H9 (cell line): ENCODE data around the gene PAPOLA. TPM values are rescaled to one million over a fixed set of nuclear protein-coding genes. Genes with fewer than 3 reads are reported as not detected.

Experiments
- DNase-seq: peaks from one replicate; pipeline ENCODE4 v3.0.0-alpha.2; 2017
- H2AFZ ChIP-seq: one replicate; pipeline ENCODE4 v1.6.1; 2013; ENCODE audit warnings: mild to moderate bottlenecking, low read length, control low read depth, moderate library complexity
- H2AK5ac ChIP-seq: 2 replicates; pipeline ENCODE4 v1.6.1; 2013; ENCODE audit warnings: low read length, control low read depth, mixed read lengths; ENCODE audit not compliant: insufficient read length
- H2BK120ac ChIP-seq: one replicate; pipeline ENCODE4 v1.6.1; 2013; ENCODE audit warnings: low read depth, mild to moderate bottlenecking, low read length, control low read depth, inconsistent platforms; ENCODE audit not compliant: poor library complexity, severe bottlenecking
- H2BK12ac ChIP-seq: 2 replicates; pipeline ENCODE4 v1.6.1; 2013; ENCODE audit warnings: low read length, control low read depth, mixed read lengths, low read depth; ENCODE audit not compliant: insufficient read length
- H2BK15ac ChIP-seq: 2 replicates; pipeline ENCODE4 v1.6.1; 2013; ENCODE audit warnings: low read depth, low read length, control low read depth
- H2BK20ac ChIP-seq: one replicate; pipeline ENCODE4 v1.6.1; 2013; ENCODE audit warnings: low read depth, mild to moderate bottlenecking, low read length, control low read depth, inconsistent platforms; ENCODE audit not compliant: poor library complexity, severe bottlenecking
- H2BK5ac ChIP-seq: 2 replicates; pipeline ENCODE4 v1.6.1; 2013; ENCODE audit warnings: low read length, control low read depth, mixed read lengths; ENCODE audit not compliant: insufficient read length
- H3K14ac ChIP-seq: 2 replicates; pipeline ENCODE4 v1.6.1; 2013; ENCODE audit warnings: low read length, control low read depth; ENCODE audit not compliant: insufficient read depth
- H3K18ac ChIP-seq: 2 replicates; pipeline ENCODE4 v1.6.1; 2013; ENCODE audit warnings: low read depth, mild to moderate bottlenecking, mixed read lengths, low read length, control low read depth; ENCODE audit not compliant: insufficient read length
- H3K23ac ChIP-seq: 2 replicates; pipeline ENCODE4 v1.6.1; 2013; ENCODE audit warnings: low read length, control low read depth, mixed read lengths, low read depth; ENCODE audit not compliant: insufficient read length
- H3K23me2 ChIP-seq: 2 replicates; pipeline ENCODE4 v1.6.1; 2013; ENCODE audit warnings: low read depth, mild to moderate bottlenecking, mixed read lengths, low read length, control low read depth; ENCODE audit not compliant: insufficient read length, poor library complexity, severe bottlenecking
- H3K27ac ChIP-seq: 2 replicates; pipeline ENCODE4 v1.5.1; 2013; ENCODE audit warnings: low read length, control low read depth, mixed read lengths, low read depth; ENCODE audit not compliant: insufficient read length
- H3K27me3 ChIP-seq: 2 replicates; pipeline ENCODE4 v1.6.1; 2013; ENCODE audit warnings: low read length, control low read depth, inconsistent platforms; ENCODE audit not compliant: insufficient read depth
- H3K4ac ChIP-seq: 2 replicates; pipeline ENCODE4 v1.6.1; 2013; ENCODE audit warnings: low read depth, mild to moderate bottlenecking, control low read depth, inconsistent platforms, low read length, moderate library complexity
- H3K4me1 ChIP-seq: 2 replicates; pipeline ENCODE4 v1.6.1; 2013; ENCODE audit warnings: low read length, control low read depth, inconsistent platforms; ENCODE audit not compliant: insufficient read depth
- H3K4me2 ChIP-seq: 2 replicates; pipeline ENCODE4 v1.6.1; 2013; ENCODE audit warnings: low read length, control low read depth, mixed read lengths; ENCODE audit not compliant: insufficient read length, insufficient read depth
- H3K56ac ChIP-seq: 2 replicates; pipeline ENCODE4 v1.6.1; 2013; ENCODE audit warnings: low read depth, mild to moderate bottlenecking, mixed read lengths, low read length, control low read depth; ENCODE audit not compliant: insufficient read length
- H3K79me1 ChIP-seq: 2 replicates; pipeline ENCODE4 v1.6.1; 2013; ENCODE audit warnings: low read depth, mild to moderate bottlenecking, moderate library complexity, low read length, control low read depth, inconsistent platforms; ENCODE audit not compliant: insufficient read depth, poor library complexity, severe bottlenecking
- H3K79me2 ChIP-seq: 2 replicates; pipeline ENCODE4 v1.6.1; 2013; ENCODE audit warnings: low read length, control low read depth, inconsistent platforms; ENCODE audit not compliant: insufficient read depth
- H3K9ac ChIP-seq: 2 replicates; pipeline ENCODE4 v1.6.1; 2013; ENCODE audit warnings: low read length, control low read depth, mixed read lengths; ENCODE audit not compliant: insufficient read length; ENCODE audit errors: extremely low read depth
- H3K9me3 ChIP-seq: one replicate; pipeline ENCODE4 v1.6.1; 2013; ENCODE audit warnings: low read depth, low read length, inconsistent platforms; ENCODE audit not compliant: control insufficient read depth
- H3T11ph ChIP-seq: one replicate; pipeline ENCODE4 v1.6.1; 2013; ENCODE audit warnings: mild to moderate bottlenecking, low read length, control low read depth, inconsistent platforms
- H4K20me1 ChIP-seq: one replicate; pipeline ENCODE4 v1.6.1; 2013; ENCODE audit not compliant: control insufficient read depth, insufficient read length, insufficient read depth
- H4K5ac ChIP-seq: 2 replicates; pipeline ENCODE4 v1.6.1; 2013; ENCODE audit warnings: low read depth, mild to moderate bottlenecking, mixed read lengths, low read length, control low read depth; ENCODE audit not compliant: insufficient read length
- H4K8ac ChIP-seq: replicated peaks from 2 replicates; pipeline ENCODE4 v1.6.1; 2013; ENCODE audit warnings: low read length, control low read depth, mixed read lengths, low read depth; ENCODE audit not compliant: insufficient read length
- H4K91ac ChIP-seq: 2 replicates; pipeline ENCODE4 v1.6.1; 2013; ENCODE audit warnings: low read depth, mild to moderate bottlenecking, moderate library complexity, mixed read lengths, low read length, control low read depth; ENCODE audit not compliant: insufficient read length
- H3K27ac Mint-ChIP-seq, 3 experiments: 2 replicates in 2 of 3; 3 replicates in 1 of 3; pipeline ENCODE4 v1.8.0; 2020 to 2021; ENCODE audit warnings: mixed read lengths in 3 of 3, mild to moderate bottlenecking in 1 of 3, moderate library complexity in 1 of 3
- H3K27me3 Mint-ChIP-seq: 2 replicates; pipeline ENCODE4 v1.8.0; 2021; ENCODE audit warnings: low read depth, mild to moderate bottlenecking, moderate library complexity, mixed read lengths
- H3K36me3 Mint-ChIP-seq, 3 experiments: 2 replicates in 2 of 3; 3 replicates in 1 of 3; pipeline ENCODE4 v1.8.0; 2020 to 2021; ENCODE audit warnings: low read depth in 3 of 3, mixed read lengths in 3 of 3; ENCODE audit not compliant: insufficient read depth in 1 of 3
- H3K4me1 Mint-ChIP-seq, 2 experiments: 2 replicates each; pipeline ENCODE4 v1.8.0; 2020; ENCODE audit warnings: mixed read lengths in 2 of 2
- H3K4me3 Mint-ChIP-seq, 2 experiments: 2 replicates in 1 of 2; 3 replicates in 1 of 2; pipeline ENCODE4 v1.8.0; 2020 to 2021; ENCODE audit warnings: mild to moderate bottlenecking in 2 of 2, mixed read lengths in 2 of 2, moderate library complexity in 1 of 2
- H3K9me3 Mint-ChIP-seq, 2 experiments: 2 replicates in 1 of 2; 3 replicates in 1 of 2; pipeline ENCODE4 v1.8.0; 2020; ENCODE audit warnings: mild to moderate bottlenecking in 2 of 2, mixed read lengths in 2 of 2, moderate library complexity in 1 of 2
- WGBS: extraction: QIAGEN DNeasy Blood & Tissue Kit; methylation state at CpG from one replicate; pipeline ENCODE4 v1.1.7; 2013; ENCODE audit warnings: missing lambda C conversion rate, low lambda C conversion rate, mixed read lengths; ENCODE audit not compliant: insufficient read length; ENCODE audit errors: extremely low coverage; 5-methylcytosine and 5-hydroxymethylcytosine counted together
- total RNA-seq: library from RNA; stranded (reverse); gene quantifications from 2 replicates; pipeline ENCODE4 v1.2.1, GENCODE V29; 2021
- TF ChIP-seq, protein P1 (sequence below): fragments of 200-600 bp; sonication (generic); conservative IDR thresholded peaks from 3 replicates; pipeline ENCODE4 v1.8.0; 2021; ENCODE audit warnings: antibody characterized with exemption, mild to moderate bottlenecking

The PAPOLA gene
- total RNA-seq, 1 experiment from 2014 or later = 188 TPM

DNA sequence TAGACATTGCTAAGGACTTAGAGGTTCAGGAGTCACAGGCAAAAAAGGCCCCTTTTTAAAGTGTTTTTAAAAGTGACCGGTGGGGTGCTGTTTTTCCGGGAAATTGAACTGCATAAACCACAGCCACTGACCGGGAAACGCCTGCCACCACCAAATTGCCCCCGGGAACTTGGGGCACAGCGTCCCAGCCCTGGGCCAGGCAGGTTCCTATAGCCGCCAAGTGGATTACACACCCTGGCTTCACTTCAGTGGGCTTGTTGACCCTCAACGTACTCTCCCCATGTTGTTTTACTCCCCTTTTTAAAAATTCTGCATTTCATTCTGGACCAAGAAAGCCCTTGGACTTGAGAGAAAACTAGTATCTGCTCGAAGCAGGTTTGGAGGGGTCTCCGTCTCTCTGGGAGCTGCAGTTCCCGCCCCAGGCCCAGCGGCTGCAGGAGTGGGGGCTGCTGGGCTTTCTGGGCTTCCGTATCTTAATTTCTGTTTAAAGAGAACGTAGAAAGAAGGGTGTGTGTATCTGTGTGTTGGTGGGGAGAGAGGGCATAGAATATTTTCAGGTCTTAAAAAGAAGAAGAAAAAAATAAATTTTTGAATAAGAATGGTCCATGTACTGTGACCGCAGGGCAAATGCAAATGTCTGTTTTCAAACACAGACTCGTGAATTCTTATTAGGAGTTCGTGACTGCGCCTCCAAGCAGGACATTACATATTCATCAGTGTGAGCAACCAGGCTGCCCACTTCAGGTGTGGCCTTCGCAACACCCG, 82.9 kb downstream of the PAPOLA start:
- Histone ChIP-seq H3K4me1 (no peaks in the 10 kb centered on the region), H2BK15ac (no peak overlapping the region), H3K18ac (no peak overlapping the region), H3K56ac (no peak overlapping the region), H3K9ac (no peak overlapping the region), H3K9me3 (no peaks in the 10 kb centered on the region), H2BK5ac (no peak overlapping the region), H3K4me2 (no peak overlapping the region), H3K23me2 (no peaks in the 10 kb centered on the region), H3K27me3 (no peaks in the 10 kb centered on the region), H3K79me2 (no peaks in the 10 kb centered on the region), H4K91ac (no peak overlapping the region), H4K5ac (no peak overlapping the region), H4K20me1 (no peaks in the 10 kb centered on the region), H3T11ph (no peak overlapping the region), H3K27ac (no peak overlapping the region), H2AK5ac (no peak overlapping the region), H3K23ac (no peak overlapping the region), H3K14ac (no peak overlapping the region), H2BK20ac (no peak overlapping the region), H3K79me1 (no peaks in the 10 kb centered on the region), H4K8ac (no peak overlapping the region), H2AFZ (no peak overlapping the region), H2BK12ac (no peak overlapping the region), H3K4ac (no peak overlapping the region), H2BK120ac (no peak overlapping the region)
- TF ChIP-seq, protein P1, sequence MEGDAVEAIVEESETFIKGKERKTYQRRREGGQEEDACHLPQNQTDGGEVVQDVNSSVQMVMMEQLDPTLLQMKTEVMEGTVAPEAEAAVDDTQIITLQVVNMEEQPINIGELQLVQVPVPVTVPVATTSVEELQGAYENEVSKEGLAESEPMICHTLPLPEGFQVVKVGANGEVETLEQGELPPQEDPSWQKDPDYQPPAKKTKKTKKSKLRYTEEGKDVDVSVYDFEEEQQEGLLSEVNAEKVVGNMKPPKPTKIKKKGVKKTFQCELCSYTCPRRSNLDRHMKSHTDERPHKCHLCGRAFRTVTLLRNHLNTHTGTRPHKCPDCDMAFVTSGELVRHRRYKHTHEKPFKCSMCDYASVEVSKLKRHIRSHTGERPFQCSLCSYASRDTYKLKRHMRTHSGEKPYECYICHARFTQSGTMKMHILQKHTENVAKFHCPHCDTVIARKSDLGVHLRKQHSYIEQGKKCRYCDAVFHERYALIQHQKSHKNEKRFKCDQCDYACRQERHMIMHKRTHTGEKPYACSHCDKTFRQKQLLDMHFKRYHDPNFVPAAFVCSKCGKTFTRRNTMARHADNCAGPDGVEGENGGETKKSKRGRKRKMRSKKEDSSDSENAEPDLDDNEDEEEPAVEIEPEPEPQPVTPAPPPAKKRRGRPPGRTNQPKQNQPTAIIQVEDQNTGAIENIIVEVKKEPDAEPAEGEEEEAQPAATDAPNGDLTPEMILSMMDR = no peak
- H3K36me3 Mint-ChIP-seq = no peaks in the 10 kb centered on the region
- H3K27ac Mint-ChIP-seq = no peak overlapping the region
- no peaks in the 10 kb centered on the region for H3K9me3 Mint-ChIP-seq
- H3K4me3 Mint-ChIP-seq = no peak overlapping the region; a peak in 1 of 5 replicates
- DNase-seq = no peak
- peaks cover 22 to 30% of the 10 kb centered on the region in 2 experiments for H3K4me1 Mint-ChIP-seq
- H3K27me3 Mint-ChIP-seq = peaks cover 6% of the 10 kb centered on the region; the same call in 1 of the 2 replicates
- WGBS = no CpG with 5 or more reads among the region's 20 CpGs
